Renal cortex interstitium (tissue), 11 donors: Measurements from ENCODE around the gene LMNTD1. TPM values are rescaled to one million over a fixed set of nuclear protein-coding genes. Genes with fewer than 3 reads are reported as not detected.

Experiments
- DNase-seq, 11 donors: peaks; one replicate each; pipeline ENCODE4 v3.0.0-alpha.2; 2013; ENCODE audit warnings: low read depth in 9 of 11, low spot score in 4 of 11; ENCODE audit errors: extremely low read depth in 1 of 11
- polyA plus RNA-seq, 3 donors: library from polyadenylated mRNA; unstranded; fragments of 120-200 nt; gene quantifications; one replicate each; pipeline ENCODE4 v1.2.1, GENCODE V29; 2013; ENCODE audit not compliant: insufficient read length in 3 of 3

LMNTD1 gene
- polyA plus RNA-seq, 3 donors, result 0.29 TPM; not detected in 2

- no peak for DNase-seq
Observed at GRCh38 chr12:25558586-25558985, 5.5 kb upstream of the LMNTD1 start.

- peak in 2 of 11 donors; percentile 13 to 24 for DNase-seq
Observed at GRCh38 chr12:25557830-25558436, 4.8 kb upstream of the LMNTD1 start.

GRCh38 chr12:25556153-25556552 is 3.1 kb upstream of the LMNTD1 start:
- no peak for DNase-seq

- no peak for DNase-seq
Observed at GRCh38 chr12:25552681-25553080, 402 bp downstream of the LMNTD1 start.

- DNase-seq, result no peak
Observed at GRCh38 chr12:25550186-25550585, 2.9 kb downstream of the LMNTD1 start.

GRCh38 chr12:25549120-25549519 is 4.0 kb downstream of the LMNTD1 start:
- no peak for DNase-seq

GRCh38 chr12:25546318-25546717 is 6.8 kb downstream of the LMNTD1 start:
- DNase-seq, result no peak

- no peak for DNase-seq
Observed at GRCh38 chr12:25533150-25533549, 19.9 kb downstream of the LMNTD1 start.

- DNase-seq, result no peak
Observed at GRCh38 chr12:25531502-25532052, 21.5 kb downstream of the LMNTD1 start.

- DNase-seq, result no peak
Observed at GRCh38 chr12:25529738-25530137, 23.3 kb downstream of the LMNTD1 start.

- DNase-seq, result no peak
Observed at GRCh38 chr12:25526778-25527177, 26.3 kb downstream of the LMNTD1 start.

- DNase-seq, result peak in 5 of 11 donors; percentile 13 to 40 (median 17)
Observed at GRCh38 chr12:25524366-25524765, 28.7 kb downstream of the LMNTD1 start.

GRCh38 chr12:25521625-25522256 is 31.3 kb downstream of the LMNTD1 start:
- DNase-seq, result no peak

- DNase-seq, result no peak
Observed at GRCh38 chr12:25518512-25518911, 34.6 kb downstream of the LMNTD1 start.

GRCh38 chr12:25504744-25505143 is 48.3 kb downstream of the LMNTD1 start:
- no peak for DNase-seq

- no peak for DNase-seq
Observed at GRCh38 chr12:25503666-25504065, 49.4 kb downstream of the LMNTD1 start.

GRCh38 chr12:25502596-25502995 is 50.5 kb downstream of the LMNTD1 start:
- no peak for DNase-seq

GRCh38 chr12:25502118-25502517 is 51.0 kb downstream of the LMNTD1 start:
- no peak for DNase-seq

- no peak for DNase-seq
Observed at GRCh38 chr12:25501549-25501948, 51.5 kb downstream of the LMNTD1 start.

GRCh38 chr12:25500651-25501050 is 52.4 kb downstream of the LMNTD1 start:
- no peak for DNase-seq

- DNase-seq, result no peak
Observed at GRCh38 chr12:25497021-25497420, 56.1 kb downstream of the LMNTD1 start.
